ENCODE data around the gene ABHD5. TPM values are rescaled to one million over a fixed set of nuclear protein-coding genes. Genes with fewer than 3 reads are reported as not detected.

Gene ABHD5
- total and polyA plus RNA-seq, 2 of the 13 experiments (the other 11 are each of a cell fraction or from before 2014, with no cell fraction given): 4.5 to 13.3 TPM

GRCh38 chr3:43766672-43767465 is 76.1 kb downstream of the ABHD5 start (continued):
- TF ChIP-seq, protein P1, sequence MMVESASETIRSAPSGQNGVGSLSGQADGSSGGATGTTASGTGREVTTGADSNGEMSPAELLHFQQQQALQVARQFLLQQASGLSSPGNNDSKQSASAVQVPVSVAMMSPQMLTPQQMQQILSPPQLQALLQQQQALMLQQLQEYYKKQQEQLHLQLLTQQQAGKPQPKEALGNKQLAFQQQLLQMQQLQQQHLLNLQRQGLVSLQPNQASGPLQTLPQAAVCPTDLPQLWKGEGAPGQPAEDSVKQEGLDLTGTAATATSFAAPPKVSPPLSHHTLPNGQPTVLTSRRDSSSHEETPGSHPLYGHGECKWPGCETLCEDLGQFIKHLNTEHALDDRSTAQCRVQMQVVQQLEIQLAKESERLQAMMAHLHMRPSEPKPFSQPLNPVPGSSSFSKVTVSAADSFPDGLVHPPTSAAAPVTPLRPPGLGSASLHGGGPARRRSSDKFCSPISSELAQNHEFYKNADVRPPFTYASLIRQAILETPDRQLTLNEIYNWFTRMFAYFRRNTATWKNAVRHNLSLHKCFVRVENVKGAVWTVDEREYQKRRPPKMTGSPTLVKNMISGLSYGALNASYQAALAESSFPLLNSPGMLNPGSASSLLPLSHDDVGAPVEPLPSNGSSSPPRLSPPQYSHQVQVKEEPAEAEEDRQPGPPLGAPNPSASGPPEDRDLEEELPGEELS (CRISPR knock-in tag; IDR thresholded peaks at IDR 0.05): no peak
- TF ChIP-seq ZNF672 (CRISPR knock-in tag; IDR thresholded peaks at IDR 0.05) (no peak), SIN3A (IDR thresholded peaks at IDR 0.05; ENCODE audit: borderline replicate concordance, low read depth, low read length) (no peak), NFE2 (CRISPR knock-in tag; IDR thresholded peaks at IDR 0.05) (no peak)
- TF ChIP-seq, protein P2, sequence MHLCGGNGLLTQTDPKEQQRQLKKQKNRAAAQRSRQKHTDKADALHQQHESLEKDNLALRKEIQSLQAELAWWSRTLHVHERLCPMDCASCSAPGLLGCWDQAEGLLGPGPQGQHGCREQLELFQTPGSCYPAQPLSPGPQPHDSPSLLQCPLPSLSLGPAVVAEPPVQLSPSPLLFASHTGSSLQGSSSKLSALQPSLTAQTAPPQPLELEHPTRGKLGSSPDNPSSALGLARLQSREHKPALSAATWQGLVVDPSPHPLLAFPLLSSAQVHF (CRISPR knock-in tag; IDR thresholded peaks at IDR 0.05): no peak

- Histone ChIP-seq H3K9me3 (ENCODE audit: low read length) (no peaks in the 10 kb centered on the region), H3K4me3 (replicated peaks in 1 of 3; ENCODE audit: insufficient read depth in 1 of 3, low read depth in 2 of 3, low read length in 3 of 3) (no peak overlapping the region), H3K27me3 (ENCODE audit: control insufficient read depth in 1 of 2, insufficient read depth in 2 of 2, low read length in 2 of 2) (peaks cover 0 to 14% of the 10 kb centered on the region in 2 experiments; a peak in 2 of 5 replicates), H2AFZ (ENCODE audit: low read length) (no peak overlapping the region), H4K20me1 (ENCODE audit: insufficient read depth, low read length) (no peaks in the 10 kb centered on the region), H3K4me2 (ENCODE audit: low read depth, low read length) (no peak overlapping the region), H3K27ac (ENCODE audit: extremely low read length, insufficient read depth, low read length) (no peak overlapping the region), H3K79me2 (ENCODE audit: insufficient read depth, low read length) (no peaks in the 10 kb centered on the region), H3K4me1 (ENCODE audit: insufficient read depth, low read length) (peaks cover 12% of the 10 kb centered on the region), H3K9ac (ENCODE audit: insufficient read depth, low read depth, low read length) (no peak overlapping the region), H3K36me3 (replicated peaks in 1 of 2; ENCODE audit: control insufficient read depth in 1 of 2, insufficient read depth in 2 of 2, low read length in 2 of 2) (no peaks in the 10 kb centered on the region)
- ChIA-PET POLR2A (no interaction called here), CTCF (ENCODE audit: low intra/inter-chr PET ratio, low total read pairs) (interaction anchor here (1.9 kb wide), 1 partner anchor 430 kb away, joined by 6 read pairs; no protein-coding TSS in a partner anchor)
- intact Hi-C loops (cut with micrococcal nuclease; ENCODE audit: unreplicated experiment) (no loop called here), in situ Hi-C loops (cut with HindIII; ENCODE audit: extremely low pct_ligation_motif_present, low pct_unique_long_range_greater_than_20kb) (loop anchor here (5.0 kb wide), 1 partner anchor 429 kb away; no protein-coding TSS in a partner anchor)
- DNase-seq (ENCODE audit: low spot score) (no peak), ATAC-seq (no peak), FAIRE-seq (no peak)
- 18% methylated on average over 5 of the region's 5 CpGs for WGBS (ENCODE audit: low lambda C conversion rate)
- BruUV-seq (replicated peaks): no TSS peak
- TF ChIP-seq IKZF4 (CRISPR knock-in tag; IDR thresholded peaks at IDR 0.05; ENCODE audit: borderline replicate concordance, low read depth, not compliant biosample characterization): no peak
- TF ChIP-seq ZNF263 (CRISPR knock-in tag; IDR thresholded peaks at IDR 0.05): no peak
- TF ChIP-seq ZNF335 (CRISPR knock-in tag; IDR thresholded peaks at IDR 0.05): no peak
- TF ChIP-seq SOX13 (IDR thresholded peaks at IDR 0.05): no peak
- no peak for TF ChIP-seq SOX13 (CRISPR knock-in tag; conservative IDR thresholded peaks at IDR 0.05 in 1 of 2, IDR thresholded peaks at IDR 0.05 in 1 of 2)
- TF ChIP-seq, protein P3, sequence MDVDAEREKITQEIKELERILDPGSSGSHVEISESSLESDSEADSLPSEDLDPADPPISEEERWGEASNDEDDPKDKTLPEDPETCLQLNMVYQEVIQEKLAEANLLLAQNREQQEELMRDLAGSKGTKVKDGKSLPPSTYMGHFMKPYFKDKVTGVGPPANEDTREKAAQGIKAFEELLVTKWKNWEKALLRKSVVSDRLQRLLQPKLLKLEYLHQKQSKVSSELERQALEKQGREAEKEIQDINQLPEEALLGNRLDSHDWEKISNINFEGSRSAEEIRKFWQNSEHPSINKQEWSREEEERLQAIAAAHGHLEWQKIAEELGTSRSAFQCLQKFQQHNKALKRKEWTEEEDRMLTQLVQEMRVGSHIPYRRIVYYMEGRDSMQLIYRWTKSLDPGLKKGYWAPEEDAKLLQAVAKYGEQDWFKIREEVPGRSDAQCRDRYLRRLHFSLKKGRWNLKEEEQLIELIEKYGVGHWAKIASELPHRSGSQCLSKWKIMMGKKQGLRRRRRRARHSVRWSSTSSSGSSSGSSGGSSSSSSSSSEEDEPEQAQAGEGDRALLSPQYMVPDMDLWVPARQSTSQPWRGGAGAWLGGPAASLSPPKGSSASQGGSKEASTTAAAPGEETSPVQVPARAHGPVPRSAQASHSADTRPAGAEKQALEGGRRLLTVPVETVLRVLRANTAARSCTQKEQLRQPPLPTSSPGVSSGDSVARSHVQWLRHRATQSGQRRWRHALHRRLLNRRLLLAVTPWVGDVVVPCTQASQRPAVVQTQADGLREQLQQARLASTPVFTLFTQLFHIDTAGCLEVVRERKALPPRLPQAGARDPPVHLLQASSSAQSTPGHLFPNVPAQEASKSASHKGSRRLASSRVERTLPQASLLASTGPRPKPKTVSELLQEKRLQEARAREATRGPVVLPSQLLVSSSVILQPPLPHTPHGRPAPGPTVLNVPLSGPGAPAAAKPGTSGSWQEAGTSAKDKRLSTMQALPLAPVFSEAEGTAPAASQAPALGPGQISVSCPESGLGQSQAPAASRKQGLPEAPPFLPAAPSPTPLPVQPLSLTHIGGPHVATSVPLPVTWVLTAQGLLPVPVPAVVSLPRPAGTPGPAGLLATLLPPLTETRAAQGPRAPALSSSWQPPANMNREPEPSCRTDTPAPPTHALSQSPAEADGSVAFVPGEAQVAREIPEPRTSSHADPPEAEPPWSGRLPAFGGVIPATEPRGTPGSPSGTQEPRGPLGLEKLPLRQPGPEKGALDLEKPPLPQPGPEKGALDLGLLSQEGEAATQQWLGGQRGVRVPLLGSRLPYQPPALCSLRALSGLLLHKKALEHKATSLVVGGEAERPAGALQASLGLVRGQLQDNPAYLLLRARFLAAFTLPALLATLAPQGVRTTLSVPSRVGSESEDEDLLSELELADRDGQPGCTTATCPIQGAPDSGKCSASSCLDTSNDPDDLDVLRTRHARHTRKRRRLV (CRISPR knock-in tag; IDR thresholded peaks at IDR 0.05): no peak
- no peak for TF ChIP-seq ZMAT3 (CRISPR knock-in tag; conservative IDR thresholded peaks at IDR 0.05)
- no peak for TF ChIP-seq AGO2 (optimal IDR thresholded peaks at IDR 0.05; ENCODE audit: low read depth, low read length)
- no peak for TF ChIP-seq ZSCAN12 (CRISPR knock-in tag; IDR thresholded peaks at IDR 0.05)
Measured at GRCh38 chr3:43768381-43768973, 77.7 kb downstream of the ABHD5 start.

Data from HepG2 (cell line).